HG03045 (cell line): ENCODE data around the gene ARID3A.

Experiments
- ATAC-seq: cut with Tn5 transposase; IDR thresholded peaks from one replicate; pipeline ENCODE4 v1.9.1; 2021; ENCODE audit warnings: mild to moderate bottlenecking, moderate library complexity; ENCODE audit not compliant: unreplicated experiment

ARID3A gene

DNA sequence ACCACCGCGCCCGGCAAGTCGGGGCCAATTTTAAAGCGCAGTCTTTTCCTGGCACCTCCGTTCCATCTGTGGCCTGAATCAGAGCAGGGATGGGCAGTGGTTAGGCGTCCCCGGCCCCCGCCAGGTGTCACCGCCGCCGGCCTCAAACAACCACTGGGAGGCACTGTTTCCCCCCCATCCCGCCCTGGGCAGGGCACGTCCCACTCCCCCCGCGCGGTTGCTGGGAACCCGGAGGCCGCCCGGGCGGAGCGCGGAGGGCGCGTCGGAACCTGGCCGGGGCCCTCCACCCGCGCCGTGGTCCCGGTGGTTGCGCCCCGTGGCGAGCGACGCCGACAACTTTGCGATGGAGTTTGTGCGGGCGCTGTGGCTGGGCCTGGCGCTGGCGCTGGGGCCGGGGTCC, 74.3 kb downstream of the ARID3A start, which contains the start of gene GRIN3B:
GRIN3B (plus strand) TSS at position 325 of the 400 bp plus-strand sequence; CDS start at position 344, 19 bp downstream.
- no peak for ATAC-seq

DNA sequence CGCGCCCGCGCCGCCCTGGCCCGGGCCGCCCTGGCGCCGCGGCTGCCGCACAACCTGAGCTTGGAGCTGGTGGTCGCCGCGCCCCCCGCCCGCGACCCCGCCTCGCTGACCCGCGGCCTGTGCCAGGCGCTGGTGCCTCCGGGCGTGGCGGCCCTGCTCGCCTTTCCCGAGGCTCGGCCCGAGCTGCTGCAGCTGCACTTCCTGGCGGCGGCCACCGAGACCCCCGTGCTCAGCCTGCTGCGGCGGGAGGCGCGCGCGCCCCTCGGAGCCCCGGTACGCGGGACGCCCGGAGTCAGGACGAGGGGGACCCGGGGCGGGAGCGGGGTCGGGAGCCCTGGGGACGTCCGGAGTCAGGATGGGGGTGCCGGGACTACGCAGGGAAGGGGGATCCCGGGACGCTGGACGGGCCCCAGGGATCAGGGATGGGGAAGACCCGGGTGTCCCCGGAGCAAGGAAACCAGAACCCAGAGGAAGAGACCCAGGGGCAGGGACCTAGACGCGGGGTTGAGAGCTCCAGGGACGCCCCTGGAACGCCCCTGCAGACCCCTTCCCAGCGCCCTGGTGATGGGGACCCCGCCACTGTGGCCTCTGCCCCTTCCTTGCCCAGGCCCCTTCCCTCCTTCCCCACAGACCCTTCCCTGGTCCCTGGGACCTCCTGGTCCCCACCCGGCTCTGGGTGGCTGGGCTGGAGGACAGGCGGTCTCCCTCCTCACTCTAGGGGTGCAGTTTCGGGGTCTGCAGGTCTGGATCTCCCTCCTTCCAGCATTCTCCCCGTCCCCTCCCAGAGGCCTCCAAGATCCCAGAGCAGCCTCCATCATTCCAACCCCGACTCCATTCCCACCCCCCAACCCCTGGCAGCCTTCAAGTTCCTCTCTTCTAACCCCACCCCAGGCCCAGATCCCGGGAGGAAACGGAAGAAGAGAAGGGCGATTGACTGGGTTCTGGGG, 75.0 kb downstream of the ARID3A start:
- no peak for ATAC-seq

DNA sequence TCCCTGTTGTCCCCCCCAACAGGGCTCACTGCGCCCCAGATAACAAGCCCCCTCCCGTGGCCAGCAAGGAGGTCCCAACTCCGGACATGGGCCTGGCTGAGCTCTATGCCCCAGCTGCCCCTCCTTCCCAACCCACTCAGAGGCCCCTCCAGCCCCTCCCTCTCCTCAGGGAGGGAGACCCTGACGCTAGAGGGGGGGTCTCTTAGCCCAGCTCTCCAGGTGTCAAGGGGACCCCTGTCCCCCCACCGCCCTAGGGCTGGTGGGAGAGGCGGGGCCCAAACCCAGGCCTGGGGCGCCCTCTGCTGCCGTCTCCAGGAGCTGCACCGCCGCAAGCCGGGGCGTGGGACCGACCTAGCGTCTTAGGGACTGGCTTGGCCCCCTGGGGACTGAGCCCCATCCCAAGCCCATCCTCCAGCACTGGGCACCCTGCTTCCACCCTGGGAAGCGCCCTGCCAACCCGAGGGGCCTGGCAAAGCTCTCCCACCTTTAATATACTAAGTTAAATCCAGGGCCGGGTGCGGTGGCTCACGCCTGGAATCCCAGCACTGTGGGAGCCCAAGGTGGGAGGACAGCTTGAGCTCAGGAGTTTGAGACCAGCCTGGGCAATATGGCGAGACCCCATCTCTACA, 75.8 kb downstream of the ARID3A start:
- no peak for ATAC-seq

DNA sequence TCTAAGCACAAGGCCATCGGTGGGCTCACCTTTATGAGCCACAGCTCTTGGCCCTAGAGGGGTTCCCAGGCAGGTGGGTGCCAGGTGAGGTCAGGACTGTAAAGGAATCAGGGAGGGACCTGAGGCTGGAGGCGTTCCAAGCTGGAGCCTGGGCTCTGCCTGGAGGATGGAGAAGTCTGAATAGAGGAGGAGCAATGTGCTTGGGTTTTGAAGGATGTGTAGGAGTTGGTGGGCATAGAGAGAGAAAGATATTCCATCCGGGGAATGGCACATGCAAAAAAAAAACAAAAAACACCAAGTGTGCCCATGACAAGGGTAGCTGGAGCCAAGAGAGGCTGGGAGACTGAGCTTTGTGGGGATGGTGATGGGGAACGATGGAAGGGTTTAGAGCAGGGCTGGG, 76.8 kb downstream of the ARID3A start:
- no peak for ATAC-seq

DNA sequence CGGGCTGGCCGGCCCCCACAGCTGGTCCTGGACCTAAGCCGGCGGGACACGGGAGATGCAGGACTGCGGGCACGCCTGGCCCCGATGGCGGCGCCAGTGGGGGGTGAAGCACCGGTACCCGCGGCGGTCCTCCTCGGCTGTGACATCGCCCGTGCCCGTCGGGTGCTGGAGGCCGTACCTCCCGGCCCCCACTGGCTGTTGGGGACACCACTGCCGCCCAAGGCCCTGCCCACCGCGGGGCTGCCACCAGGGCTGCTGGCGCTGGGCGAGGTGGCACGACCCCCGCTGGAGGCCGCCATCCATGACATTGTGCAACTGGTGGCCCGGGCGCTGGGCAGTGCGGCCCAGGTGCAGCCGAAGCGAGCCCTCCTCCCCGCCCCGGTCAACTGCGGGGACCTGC, 77.4 kb downstream of the ARID3A start:
- no peak for ATAC-seq

DNA sequence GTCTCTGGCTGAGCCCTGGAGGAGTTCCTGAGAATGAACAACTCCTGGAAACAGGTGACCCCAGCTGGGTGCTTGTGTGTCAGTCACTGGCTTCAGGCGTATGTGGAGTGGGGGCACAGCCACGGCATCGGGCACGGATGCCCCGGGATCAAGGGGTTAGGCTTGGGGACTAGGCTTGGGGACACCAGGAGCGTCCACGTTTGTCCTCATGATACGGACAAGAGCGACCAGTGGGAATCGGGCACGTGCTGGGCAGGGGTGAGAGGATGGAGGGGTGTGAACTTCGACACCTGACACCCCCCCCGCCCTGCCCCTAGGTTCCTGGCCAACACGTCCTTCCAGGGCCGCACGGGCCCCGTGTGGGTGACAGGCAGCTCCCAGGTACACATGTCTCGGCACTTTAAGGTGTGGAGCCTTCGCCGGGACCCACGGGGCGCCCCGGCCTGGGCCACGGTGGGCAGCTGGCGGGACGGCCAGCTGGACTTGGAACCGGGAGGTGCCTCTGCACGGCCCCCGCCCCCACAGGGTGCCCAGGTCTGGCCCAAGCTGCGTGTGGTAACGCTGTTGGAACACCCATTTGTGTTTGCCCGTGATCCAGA, 78.5 kb downstream of the ARID3A start:
- ATAC-seq, result no peak

DNA sequence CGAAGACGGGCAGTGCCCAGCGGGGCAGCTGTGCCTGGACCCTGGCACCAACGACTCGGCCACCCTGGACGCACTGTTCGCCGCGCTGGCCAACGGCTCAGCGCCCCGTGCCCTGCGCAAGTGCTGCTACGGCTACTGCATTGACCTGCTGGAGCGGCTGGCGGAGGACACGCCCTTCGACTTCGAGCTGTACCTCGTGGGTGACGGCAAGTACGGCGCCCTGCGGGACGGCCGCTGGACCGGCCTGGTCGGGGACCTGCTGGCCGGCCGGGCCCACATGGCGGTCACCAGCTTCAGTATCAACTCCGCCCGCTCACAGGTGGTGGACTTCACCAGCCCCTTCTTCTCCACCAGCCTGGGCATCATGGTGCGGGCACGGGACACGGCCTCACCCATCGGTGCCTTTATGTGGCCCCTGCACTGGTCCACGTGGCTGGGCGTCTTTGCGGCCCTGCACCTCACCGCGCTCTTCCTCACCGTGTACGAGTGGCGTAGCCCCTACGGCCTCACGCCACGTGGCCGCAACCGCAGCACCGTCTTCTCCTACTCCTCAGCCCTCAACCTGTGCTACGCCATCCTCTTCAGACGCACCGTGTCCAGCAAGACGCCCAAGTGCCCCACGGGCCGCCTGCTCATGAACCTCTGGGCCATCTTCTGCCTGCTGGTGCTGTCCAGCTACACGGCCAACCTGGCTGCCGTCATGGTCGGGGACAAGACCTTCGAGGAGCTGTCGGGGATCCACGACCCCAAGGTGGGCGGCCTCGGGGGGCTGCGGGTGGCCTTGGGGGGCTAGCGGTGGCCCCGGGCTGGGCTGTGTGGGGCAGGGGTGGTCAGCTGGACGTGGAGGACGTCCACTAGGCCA, 79.2 kb downstream of the ARID3A start:
- no peak for ATAC-seq

DNA sequence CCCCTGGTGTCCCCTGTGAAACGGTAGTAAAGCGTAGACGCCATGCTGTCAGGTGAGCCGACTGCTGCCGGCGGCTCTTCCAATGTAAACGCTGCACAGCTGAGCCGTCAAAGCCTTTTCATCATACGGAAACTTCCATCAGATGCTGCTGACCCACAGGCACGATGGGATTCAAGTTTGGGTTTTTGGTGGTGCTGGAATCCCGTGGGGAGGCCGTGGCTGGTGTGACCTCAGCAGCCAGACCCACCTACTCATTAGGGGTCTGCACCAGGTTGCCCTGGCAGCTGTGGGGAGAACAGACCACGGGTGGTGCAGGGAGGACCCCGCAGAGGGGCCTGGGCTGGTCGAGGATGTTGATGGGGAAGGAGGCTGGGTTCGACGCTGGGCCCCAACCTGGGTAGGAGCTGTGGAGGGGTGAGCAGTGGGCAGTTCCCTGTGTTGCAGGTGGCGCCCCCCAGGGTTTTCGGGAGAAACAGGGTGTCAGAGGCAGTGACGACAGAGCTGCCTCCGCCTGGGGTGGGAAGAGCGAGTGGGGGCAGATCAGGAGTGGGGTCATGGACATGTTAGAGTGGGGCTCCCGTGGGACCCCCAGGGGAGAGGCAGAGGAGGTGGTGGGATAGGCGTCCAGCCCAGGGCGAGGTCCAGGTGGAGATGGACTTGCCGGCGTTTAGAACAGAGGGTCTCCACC, 81.0 kb downstream of the ARID3A start:
- no peak for ATAC-seq

DNA sequence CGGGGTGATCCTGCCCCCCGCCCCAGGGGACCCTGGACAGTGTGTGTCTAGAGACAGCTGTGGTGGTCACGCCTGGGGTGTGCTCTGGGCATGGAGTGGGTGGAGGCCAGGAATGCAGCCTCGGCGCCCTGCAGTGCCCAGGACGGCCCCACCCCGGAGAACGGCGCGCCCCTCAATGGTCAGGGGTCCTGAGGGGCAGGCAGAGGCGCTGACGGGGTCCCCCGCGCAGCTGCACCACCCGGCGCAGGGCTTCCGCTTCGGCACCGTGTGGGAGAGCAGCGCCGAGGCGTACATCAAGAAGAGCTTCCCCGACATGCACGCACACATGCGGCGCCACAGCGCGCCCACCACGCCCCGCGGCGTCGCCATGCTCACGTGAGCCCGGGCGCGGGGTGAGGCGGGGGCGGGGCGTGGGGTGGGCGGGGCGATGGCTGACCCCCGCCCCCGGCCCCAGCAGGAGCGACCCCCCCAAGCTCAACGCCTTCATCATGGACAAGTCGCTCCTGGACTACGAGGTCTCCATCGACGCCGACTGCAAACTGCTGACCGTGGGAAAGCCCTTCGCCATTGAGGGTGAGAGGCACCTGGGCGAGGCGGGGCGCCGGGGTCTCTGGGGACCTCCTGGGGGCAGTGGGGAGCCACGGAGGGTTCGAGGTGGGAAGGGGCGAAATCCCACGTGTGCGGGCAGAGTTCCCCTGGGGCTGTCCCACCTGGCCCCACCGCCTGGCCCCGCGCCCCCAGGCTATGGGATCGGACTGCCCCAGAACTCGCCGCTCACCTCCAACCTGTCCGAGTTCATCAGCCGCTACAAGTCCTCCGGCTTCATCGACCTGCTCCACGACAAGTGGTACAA, 81.8 kb downstream of the ARID3A start:
- ATAC-seq, result no peak

DNA sequence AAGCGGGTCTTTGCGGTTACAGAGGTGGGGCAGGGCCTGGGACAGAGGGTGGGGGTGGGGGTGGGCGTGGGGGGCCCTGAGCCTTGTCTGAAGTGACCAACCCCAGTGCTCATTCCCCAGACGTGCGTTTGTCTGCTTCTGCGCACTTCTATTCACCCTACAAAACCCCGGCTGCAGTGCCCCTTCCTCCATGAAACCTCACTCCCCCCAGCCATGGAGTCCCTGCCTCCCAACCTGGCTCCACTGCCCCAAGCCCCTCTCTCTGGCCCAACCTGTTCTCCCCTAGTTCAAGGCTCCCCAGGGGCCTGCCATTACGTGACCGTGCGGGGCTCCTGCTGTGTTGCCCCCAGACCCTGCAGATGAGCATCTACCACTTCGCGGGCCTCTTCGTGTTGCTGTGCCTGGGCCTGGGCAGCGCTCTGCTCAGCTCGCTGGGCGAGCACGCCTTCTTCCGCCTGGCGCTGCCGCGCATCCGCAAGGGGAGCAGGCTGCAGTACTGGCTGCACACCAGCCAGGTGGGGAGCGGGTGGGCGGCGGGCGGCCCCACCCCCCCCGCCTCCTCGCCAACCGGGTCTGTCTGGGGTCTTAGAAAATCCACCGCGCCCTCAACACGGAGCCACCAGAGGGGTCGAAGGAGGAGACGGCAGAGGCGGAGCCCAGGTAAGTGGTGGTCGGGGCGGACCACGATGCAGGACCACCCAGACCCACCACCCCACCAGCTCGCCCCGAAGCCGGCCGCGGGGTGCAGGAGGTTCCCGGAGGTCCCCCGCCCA, 82.6 kb downstream of the ARID3A start:
- ATAC-seq, result no peak

DNA sequence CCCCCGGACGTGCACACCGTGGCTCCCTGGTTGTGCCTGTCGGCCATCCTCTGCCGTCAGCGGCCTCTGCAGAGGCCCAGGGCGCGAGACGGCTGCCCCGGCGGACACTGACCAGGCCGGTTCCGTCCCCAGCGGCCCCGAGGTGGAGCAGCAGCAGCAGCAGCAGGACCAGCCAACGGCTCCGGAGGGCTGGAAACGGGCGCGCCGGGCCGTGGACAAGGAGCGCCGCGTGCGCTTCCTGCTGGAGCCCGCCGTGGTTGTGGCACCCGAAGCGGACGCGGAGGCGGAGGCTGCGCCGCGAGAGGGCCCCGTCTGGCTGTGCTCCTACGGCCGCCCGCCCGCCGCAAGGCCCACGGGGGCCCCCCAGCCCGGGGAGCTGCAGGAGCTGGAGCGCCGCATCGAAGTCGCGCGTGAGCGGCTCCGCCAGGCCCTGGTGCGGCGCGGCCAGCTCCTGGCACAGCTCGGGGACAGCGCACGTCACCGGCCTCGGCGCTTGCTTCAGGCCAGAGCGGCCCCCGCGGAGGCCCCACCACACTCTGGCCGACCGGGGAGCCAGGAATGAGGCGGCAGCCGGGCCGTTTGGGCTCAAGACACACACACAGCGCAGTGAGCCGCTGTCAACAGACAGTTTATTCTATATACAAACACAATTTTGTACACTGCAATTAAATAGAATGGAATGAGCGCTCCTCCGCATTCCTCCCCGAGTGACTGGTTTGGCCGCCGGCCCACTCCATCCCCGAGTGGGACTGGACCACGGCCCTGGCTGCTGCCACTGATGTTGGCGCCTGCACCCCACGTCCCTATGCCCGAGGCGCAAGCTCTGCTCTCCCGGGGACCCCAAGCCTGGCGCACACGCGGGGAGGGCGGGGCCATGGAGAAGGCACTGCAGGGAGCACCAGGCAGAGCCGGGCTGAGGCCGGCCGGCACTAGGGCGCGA, 83.5 kb downstream of the ARID3A start:
- ATAC-seq, result no peak

DNA sequence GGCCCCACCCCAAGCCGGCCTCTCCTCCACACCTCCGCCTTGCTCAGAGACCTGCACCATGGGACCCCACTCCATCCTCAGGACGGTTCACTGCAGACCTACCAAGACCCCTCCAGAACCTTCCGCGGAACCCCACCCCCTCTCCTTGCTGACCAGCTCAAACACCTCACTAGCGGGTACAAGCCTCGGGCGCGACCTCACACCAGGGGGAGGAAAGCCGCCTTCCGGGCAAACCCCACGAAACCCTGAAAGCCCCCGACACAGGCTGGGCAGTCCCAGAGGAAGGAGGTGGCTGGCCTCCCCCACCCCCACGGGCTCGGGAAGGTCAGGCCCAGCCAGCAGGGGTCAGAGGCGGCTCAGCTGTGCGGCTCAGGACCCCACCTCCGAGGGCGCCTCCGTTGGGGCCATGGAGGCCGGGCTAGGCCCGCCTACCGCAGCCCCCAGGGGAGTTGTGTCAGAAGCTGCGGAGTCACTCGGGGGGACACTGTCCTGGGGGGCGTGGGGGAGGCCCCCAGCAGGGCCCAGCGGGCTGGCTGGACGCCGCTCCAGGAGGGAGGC, 84.2 kb downstream of the ARID3A start:
- no peak for ATAC-seq

DNA sequence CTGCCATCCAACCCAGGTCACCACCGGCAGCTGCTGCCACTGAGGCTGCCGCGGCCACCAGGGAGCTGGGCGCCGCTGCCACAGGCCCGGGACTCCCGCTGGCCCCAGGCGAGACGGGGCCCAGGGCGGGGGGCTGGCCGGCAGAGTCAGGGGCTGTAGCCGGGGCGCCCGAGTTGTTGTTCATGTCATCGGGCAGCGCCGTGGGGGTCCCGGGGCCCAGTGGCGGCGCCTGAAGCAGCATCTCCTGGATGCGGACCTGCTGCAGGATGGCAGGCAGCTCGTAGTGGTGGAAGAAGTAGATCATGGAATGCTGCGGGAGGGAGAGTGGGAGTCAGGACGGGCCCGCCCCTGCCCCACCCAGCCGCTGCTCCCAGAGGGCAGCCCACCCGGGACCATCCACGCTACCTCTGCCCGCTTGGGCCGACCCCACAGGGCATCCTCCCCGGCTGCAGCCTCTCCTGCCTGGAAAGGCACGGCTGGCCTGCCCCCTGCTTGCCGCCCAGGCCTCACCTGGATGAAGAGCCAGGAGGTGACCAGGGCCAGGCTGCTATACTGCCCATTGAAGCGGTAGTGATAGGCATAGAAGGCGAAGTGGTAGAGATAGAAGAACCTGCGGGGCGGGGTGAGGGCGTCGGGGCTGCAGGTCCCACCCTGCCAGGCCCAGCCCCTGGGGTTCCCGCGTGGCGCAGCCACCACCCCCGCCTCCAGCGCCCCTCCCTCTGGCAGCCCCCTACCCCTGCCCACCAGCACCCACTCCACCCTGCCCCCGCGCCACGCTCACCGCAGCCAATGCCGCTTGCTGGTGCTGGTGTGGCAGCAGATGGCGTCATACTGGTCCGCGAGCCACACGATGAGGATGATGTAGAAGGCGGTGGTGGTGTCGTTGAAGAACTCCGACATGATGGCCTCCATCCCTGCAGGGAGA, 85.0 kb downstream of the ARID3A start:
- no peak for ATAC-seq

DNA sequence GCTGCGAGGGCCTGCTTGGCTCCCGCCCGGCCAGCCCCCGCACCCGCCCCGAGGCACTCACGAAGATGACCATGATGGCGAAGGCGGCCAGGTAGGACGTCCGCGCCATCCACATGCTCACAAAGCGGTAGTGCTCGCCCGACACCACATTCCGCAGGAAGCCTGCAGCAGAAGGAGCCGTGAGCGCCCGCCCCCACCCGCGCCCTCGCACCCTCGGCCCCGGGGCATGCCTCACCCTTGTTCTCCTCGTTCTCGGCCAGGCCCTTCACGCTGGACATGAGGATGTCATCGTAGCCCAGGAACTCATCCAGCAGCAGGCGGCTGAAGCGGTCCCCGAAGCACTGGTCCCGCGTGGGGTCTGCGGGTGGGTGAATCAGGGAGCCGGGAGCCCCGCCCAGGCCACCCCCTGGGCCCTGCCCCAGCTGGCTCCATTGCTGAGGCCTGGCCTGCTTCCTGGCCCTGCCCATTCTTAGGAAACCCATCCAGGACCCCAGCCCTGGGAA, 86.0 kb downstream of the ARID3A start:
- ATAC-seq, result no peak

DNA sequence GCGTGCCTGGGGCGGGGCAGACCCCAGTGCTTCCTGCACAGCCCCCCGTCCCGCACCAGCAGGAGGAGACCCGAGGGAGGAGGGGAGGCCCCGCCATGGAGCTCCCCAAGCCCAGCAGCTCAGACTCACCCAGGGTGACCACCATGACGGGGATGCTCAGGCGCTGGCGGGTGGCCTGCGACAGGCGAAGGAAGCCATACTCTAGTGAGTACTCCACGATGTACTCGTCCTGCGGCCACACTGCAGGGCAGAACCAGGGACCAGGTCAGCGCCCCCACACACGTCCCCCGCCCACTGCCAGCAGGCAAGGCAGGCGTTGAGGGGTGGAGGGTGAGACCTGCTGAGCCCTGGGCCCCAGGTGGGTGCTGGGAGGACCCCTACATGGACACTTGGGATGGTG, 86.5 kb downstream of the ARID3A start:
- no peak for ATAC-seq

DNA sequence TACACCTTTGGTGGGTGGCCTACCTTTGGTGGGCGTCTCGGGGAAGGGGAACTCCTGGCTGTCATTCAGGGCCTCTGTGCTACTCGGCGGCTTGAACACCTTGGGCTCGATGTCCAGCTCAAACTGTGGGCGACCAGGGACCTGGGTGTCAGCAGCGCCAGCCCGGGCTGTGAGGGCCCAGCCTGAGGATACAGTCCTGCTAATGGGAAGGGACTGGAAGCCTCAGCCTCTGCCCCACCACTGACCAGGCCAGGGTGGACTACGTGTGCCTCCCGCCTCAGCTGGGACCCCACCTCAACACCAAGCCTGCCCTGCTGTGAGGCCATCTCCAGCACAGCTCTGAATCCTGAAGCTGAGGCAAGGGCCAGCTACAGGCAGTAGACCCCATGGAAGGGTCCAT, 87.4 kb downstream of the ARID3A start:
- no peak for ATAC-seq
